ENCODE measurements around the gene TIFAB. TPM values are rescaled to one million over a fixed set of nuclear protein-coding genes. Genes with fewer than 3 reads are reported as not detected.

Gene TIFAB
- total and polyA plus RNA-seq, 12 donors: under 0.01 to 1.7 (median 0.04) TPM; not detected in 8

GRCh38 chr5:135457424-135458071 lies 5.4 kb upstream of the TIFAB start:
- peaks cover 0 to 29% (median 0%) of the 10 kb centered on the region in 9 donors for H3K4me1 ChIP-seq
- 42 to 50% methylated on average over 9 of the region's 9 CpGs for WGBS, 2 donors
- no peaks in the 10 kb centered on the region for H3K9me3 ChIP-seq
- no peaks in the 10 kb centered on the region for H3K36me3 ChIP-seq
- DNase-seq (peak; percentile 43 to 63), ATAC-seq (peak in 7 of 8 donors; percentile 49 to 76 (median 68))
- TF ChIP-seq, protein P1, sequence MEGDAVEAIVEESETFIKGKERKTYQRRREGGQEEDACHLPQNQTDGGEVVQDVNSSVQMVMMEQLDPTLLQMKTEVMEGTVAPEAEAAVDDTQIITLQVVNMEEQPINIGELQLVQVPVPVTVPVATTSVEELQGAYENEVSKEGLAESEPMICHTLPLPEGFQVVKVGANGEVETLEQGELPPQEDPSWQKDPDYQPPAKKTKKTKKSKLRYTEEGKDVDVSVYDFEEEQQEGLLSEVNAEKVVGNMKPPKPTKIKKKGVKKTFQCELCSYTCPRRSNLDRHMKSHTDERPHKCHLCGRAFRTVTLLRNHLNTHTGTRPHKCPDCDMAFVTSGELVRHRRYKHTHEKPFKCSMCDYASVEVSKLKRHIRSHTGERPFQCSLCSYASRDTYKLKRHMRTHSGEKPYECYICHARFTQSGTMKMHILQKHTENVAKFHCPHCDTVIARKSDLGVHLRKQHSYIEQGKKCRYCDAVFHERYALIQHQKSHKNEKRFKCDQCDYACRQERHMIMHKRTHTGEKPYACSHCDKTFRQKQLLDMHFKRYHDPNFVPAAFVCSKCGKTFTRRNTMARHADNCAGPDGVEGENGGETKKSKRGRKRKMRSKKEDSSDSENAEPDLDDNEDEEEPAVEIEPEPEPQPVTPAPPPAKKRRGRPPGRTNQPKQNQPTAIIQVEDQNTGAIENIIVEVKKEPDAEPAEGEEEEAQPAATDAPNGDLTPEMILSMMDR (IDR thresholded peaks at IDR 0.05): peak; percentile 50 to 89 (median 79)
- no peak overlapping the region for H3K4me3 ChIP-seq
- intact Hi-C loops (cut with DNase I): no loop called here
- peaks cover 0 to 42% (median 19%) of the 10 kb centered on the region in 7 donors for H3K27me3 ChIP-seq
- H3K27ac ChIP-seq: no peak overlapping the region

GRCh38 chr5:135456238-135457099 lies 4.3 kb upstream of the TIFAB start:
- no peak overlapping the region for H3K4me3 ChIP-seq
- peak overlapping the region in 1 of 10 donors; percentile 72 for H3K27ac ChIP-seq
- H3K27me3 ChIP-seq: peaks cover 0 to 43% (median 12%) of the 10 kb centered on the region in 7 donors
- peaks cover 0 to 36% (median 0%) of the 10 kb centered on the region in 9 donors for H3K4me1 ChIP-seq
- ATAC-seq (peak; percentile 57 to 81 (median 70)), DNase-seq (no peak)
- WGBS, 2 donors: 74 to 78% methylated on average over 12 of the region's 12 CpGs
- intact Hi-C loops (cut with DNase I): no loop called here
- H3K36me3 ChIP-seq: no peaks in the 10 kb centered on the region
- no peaks in the 10 kb centered on the region for H3K9me3 ChIP-seq
- TF ChIP-seq, protein P1 (IDR thresholded peaks at IDR 0.05): no peak

DNA sequence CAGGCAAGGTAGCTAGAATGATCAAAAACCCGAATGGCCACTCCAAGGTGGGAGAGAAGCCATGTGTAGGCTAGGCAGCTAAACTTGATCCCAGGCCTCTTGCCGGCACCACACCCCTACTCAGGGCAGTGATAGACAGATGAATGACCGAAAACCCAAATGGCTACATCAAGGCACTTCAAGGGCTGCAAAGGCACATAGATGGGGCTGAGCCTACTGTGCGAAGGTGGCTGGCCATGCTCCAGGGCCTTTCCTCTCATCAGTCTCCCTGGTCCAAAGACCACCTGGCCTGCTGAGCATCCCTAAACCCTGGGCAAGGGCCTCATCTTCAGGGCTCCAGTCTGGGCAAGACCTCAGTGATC lies 3.7 kb upstream of the TIFAB start:
- 85 to 94% methylated on average over 4 of the region's 4 CpGs for WGBS, 2 donors
- peaks cover 0 to 43% (median 12%) of the 10 kb centered on the region in 7 donors for H3K27me3 ChIP-seq
- intact Hi-C loops (cut with DNase I): no loop called here
- no peaks in the 10 kb centered on the region for H3K36me3 ChIP-seq
- peak in 1 of 8 donors; percentile 13 for ATAC-seq
- DNase-seq: no peak
- peak overlapping the region in 1 of 10 donors; percentile 72 for H3K27ac ChIP-seq
- TF ChIP-seq, protein P1 (IDR thresholded peaks at IDR 0.05): no peak
- H3K9me3 ChIP-seq: no peaks in the 10 kb centered on the region
- peaks cover 0 to 36% (median 0%) of the 10 kb centered on the region in 9 donors for H3K4me1 ChIP-seq
- H3K4me3 ChIP-seq: no peak overlapping the region

DNA sequence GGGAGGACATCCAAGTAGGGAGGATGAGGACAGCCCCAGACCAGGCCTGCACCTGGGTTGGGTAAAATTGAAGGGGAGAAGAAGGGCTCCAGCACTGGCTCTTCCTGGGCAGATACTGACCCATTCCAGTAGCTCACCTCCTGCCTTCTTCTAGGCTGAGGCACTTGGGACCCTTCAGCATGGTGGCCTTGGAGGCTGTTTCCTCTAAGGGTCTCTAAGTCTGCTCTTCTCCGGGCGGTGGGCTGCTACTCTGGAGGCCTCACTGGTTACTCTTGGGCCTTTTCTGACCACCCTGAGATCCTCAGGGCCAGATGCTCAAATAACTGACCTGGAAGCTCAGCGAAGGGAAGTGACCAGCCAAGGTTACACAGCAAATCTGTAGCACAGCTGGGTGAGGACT lies 2.8 kb upstream of the TIFAB start:
- no peak overlapping the region for H3K4me3 ChIP-seq
- H3K27ac ChIP-seq: no peak overlapping the region
- DNase-seq (no peak), ATAC-seq (no peak)
- no peaks in the 10 kb centered on the region for H3K9me3 ChIP-seq
- peaks cover 0 to 36% (median 0%) of the 10 kb centered on the region in 9 donors for H3K4me1 ChIP-seq
- H3K36me3 ChIP-seq: no peaks in the 10 kb centered on the region
- peaks cover 0 to 35% (median 11%) of the 10 kb centered on the region in 7 donors for H3K27me3 ChIP-seq
- 73 to 95% methylated on average over 3 of the region's 3 CpGs for WGBS, 2 donors
- intact Hi-C loops (cut with DNase I): no loop called here
- TF ChIP-seq, protein P1 (IDR thresholded peaks at IDR 0.05): no peak
